T47D (cell line): ENCODE results near the gene ANKRD10.

Experiments used
- DNase-seq, 2 experiments: peaks; one replicate each; pipeline versions ENCODE4 v3.0.0 to v3.0.0-alpha.2; 2011 to 2012; ENCODE audit warnings: low read depth in 1 of 2, low spot score in 1 of 2
- JUND ChIP-seq: IDR thresholded peaks from 2 replicates; pipeline ENCODE4 v1.6.1; 2012; ENCODE audit warnings: low read depth
- in situ Hi-C: cut with HindIII; loops from 2 replicates; pipeline ENCODE4 v1.10.0; 2016; ENCODE audit warnings: low sequenced_read_pairs, low pct_unique_long_range_greater_than_20kb

The ANKRD10 gene

GRCh38 chr13:110938662-110939421 lies 24.0 kb upstream of the ANKRD10 start:
- DNase-seq: no peak
- no peak for TF ChIP-seq JUND
- in situ Hi-C loops: no loop called here

- no peak for TF ChIP-seq JUND
- DNase-seq: no peak
- in situ Hi-C loops: no loop called here
These were observed 22.8 kb upstream of the ANKRD10 start for GRCh38 chr13:110937511-110938285.

- no peak for TF ChIP-seq JUND
- in situ Hi-C loops: no loop called here
- no peak for DNase-seq
These were observed 21.6 kb upstream of the ANKRD10 start for GRCh38 chr13:110936519-110936918.

GRCh38 chr13:110932588-110932987 lies 17.7 kb upstream of the ANKRD10 start:
- DNase-seq: no peak
- in situ Hi-C loops: no loop called here
- no peak for TF ChIP-seq JUND

DNA sequence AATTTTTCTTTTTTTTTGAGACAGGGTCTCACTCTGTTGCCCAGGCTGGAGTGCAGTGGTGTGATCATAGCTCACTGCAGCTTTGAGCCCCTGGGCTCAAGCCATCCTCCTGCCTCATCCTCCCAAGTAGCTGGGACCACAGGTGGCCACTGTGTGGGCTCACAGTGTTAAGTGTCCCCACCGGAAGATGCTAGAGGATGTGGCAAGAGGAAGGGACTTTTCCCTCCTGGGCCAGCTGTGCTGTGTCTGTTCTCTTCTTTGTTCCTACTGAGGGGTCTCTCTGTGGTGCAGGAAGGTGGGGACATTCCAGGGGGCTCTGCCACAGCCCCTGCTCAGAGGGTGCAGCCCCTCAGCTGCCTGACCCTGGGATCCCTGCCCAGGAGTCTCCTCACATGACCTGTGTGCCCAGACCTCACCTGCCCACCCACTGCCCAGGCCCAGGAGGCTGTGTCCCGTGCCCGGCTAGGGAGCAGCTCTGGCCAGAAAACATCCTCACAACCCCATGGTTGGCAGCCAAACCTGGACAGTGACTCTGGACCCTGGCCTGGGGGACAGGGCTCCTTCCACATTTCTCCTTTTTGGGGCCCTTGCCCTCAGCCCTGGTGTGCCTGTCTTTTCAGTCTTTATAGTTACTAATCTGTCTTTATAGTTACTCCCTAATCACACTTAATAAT lies 14.4 kb upstream of the ANKRD10 start:
- DNase-seq: no peak
- TF ChIP-seq JUND: no peak
- in situ Hi-C loops: no loop called here

DNA sequence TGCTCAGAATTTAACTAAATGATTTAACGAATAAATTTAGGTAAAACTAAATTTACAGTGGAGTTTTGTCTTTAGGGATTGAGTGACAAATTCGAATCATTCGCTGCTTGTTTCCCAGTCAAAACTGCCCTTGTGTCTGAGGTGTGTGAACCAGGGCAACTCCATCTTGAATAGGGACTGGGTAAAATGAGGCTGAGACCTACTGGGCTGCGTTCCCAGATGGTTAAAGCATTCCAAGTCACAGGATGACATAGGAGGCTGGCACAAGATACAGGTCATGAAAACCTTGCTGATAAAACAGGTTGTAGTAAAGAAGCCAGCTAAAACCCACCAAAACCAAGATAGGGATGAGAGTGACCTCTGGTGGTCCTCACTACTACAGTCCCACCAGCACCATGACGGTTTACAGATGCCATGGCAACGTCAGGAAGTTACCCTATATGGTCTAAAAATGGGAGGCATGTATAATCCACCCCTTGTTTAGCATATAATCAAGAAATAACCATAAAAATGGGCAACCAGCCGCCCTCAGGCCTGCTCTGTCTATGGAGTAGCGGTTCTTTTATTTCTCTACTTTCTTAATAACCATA lies 10.2 kb upstream of the ANKRD10 start:
- no peak for DNase-seq
- in situ Hi-C loops: no loop called here
- TF ChIP-seq JUND: no peak

DNA sequence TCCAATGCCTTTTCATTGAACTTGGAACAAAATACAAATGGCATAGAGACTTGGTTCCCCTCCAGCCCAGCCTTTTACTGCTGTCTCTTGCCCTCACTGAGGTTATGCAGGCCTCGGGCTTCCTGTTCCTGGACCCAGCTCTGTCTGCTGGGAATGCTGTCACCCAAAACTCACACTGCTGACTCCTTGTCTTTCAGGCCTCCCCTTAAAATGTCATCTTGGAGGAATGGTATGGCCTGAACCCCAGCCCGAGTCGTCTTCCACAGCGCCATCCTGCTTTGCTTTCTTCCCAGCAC lies 9.7 kb upstream of the ANKRD10 start:
- DNase-seq: no peak
- in situ Hi-C loops: no loop called here
- no peak for TF ChIP-seq JUND

GRCh38 chr13:110923777-110924638 lies 9.1 kb upstream of the ANKRD10 start:
- DNase-seq: no peak
- no peak for TF ChIP-seq JUND
- in situ Hi-C loops: no loop called here

- no peak for DNase-seq
- in situ Hi-C loops: no loop called here
These were observed 8.2 kb upstream of the ANKRD10 start for GRCh38 chr13:110923086-110923485.

DNA sequence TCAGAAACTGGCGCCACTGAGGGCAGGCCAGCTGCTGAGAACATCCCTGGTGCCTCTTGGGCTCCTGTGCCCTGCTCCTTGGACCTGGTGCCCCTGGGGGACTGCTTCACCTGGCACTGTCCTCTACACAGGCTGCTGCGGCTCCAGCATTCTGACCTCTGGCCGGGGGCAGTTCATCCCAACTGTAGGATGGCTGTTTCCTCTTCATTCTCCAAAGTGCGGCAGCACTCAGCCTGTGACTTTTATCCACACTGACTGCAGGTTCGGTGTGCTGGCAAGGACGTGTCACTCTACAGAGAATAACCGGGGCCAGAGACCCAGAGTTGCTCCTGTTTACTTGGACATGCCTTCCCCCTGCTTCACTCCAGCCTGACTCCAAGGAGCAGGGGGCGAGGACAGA lies 7.6 kb upstream of the ANKRD10 start:
- DNase-seq: no peak
- in situ Hi-C loops: no loop called here
- TF ChIP-seq JUND: no peak

More at GRCh38 chr13:110923086-110923485, 8.2 kb upstream of the ANKRD10 start:
- TF ChIP-seq JUND: no peak

GRCh38 chr13:110921695-110922094 lies 6.8 kb upstream of the ANKRD10 start:
- TF ChIP-seq JUND: no peak
- in situ Hi-C loops: no loop called here

DNA sequence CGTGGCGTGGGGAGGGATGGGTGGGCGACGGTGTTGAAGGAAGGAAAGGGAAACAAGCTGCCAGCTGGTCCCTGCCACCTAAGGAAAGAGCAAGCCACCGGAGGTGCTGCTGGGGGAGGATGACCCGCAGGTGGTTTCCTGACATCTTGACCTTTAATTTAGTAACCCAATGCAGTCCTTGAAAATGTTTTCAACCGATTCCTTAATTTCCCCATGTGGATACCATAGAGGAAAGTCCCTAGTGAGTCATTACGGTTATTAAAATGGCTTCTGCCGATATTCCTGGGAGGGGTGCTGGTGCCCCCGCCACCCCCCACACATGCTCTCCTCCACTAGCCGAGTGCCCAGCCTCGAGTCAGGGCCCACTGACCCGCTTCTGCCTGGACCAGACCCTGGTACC lies 6.3 kb upstream of the ANKRD10 start:
- DNase-seq: no peak
- no peak for TF ChIP-seq JUND
- in situ Hi-C loops: no loop called here

More at GRCh38 chr13:110921695-110922094, 6.8 kb upstream of the ANKRD10 start:
- no peak for DNase-seq
